VCaP (cell line): Measurements from ENCODE around the gene ROCK1.

ENCODE experiments used
- H3K27ac ChIP-seq: fragments of 450-650 bp; 2 replicates; pipeline ENCODE4 v1.5.1; 2017
- TF ChIP-seq, protein P1 (sequence below): fragments of 450-650 bp; conservative IDR thresholded peaks from 2 replicates; pipeline ENCODE4 v1.5.1; 2017; ENCODE audit warnings: mild to moderate bottlenecking, moderate library complexity

ROCK1 gene

DNA sequence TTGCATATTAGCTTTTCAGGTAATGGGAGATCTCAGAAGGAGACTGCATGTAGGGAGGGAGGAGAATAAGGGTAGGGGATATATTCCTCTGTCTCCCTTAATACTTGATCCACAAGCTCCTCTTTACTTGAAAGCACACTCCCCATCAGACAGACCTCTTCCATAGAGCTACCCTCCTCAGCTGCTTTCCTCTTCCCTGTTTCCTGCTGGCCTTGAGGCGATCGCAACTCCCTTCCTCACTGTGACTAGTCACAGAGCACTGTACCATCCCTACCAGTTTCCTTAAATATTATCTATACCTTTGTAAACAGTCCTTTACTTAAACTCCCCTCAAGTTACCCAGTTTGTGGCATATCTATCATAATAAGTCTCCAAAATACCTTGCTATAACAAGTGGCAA, 10.9 kb downstream of the ROCK1 start:
- no peak overlapping the region for H3K27ac ChIP-seq

DNA sequence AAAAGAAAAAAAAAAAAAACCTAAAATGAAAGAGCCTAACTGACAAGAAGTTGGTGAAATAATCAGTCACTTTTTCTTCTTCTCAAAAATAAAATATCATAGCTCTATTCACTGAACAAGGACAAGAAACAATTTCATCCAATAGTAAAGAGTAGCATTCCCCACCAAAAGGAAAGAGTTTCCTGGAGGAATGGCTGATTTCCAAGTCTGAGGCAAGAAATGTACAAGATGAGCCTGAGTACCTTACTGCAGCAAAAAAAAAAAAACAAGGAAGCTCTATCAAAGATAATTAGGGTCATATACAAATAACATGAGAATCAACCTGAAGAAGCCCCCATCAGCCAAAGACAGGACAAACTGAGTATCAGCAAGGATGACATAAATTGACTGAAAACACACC, 11.5 kb downstream of the ROCK1 start:
- H3K27ac ChIP-seq = no peak overlapping the region
- TF ChIP-seq, protein P1, sequence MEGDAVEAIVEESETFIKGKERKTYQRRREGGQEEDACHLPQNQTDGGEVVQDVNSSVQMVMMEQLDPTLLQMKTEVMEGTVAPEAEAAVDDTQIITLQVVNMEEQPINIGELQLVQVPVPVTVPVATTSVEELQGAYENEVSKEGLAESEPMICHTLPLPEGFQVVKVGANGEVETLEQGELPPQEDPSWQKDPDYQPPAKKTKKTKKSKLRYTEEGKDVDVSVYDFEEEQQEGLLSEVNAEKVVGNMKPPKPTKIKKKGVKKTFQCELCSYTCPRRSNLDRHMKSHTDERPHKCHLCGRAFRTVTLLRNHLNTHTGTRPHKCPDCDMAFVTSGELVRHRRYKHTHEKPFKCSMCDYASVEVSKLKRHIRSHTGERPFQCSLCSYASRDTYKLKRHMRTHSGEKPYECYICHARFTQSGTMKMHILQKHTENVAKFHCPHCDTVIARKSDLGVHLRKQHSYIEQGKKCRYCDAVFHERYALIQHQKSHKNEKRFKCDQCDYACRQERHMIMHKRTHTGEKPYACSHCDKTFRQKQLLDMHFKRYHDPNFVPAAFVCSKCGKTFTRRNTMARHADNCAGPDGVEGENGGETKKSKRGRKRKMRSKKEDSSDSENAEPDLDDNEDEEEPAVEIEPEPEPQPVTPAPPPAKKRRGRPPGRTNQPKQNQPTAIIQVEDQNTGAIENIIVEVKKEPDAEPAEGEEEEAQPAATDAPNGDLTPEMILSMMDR = no peak

More for the DNA sequence above, 10.9 kb downstream of the ROCK1 start:
- TF ChIP-seq, protein P1 = no peak

DNA sequence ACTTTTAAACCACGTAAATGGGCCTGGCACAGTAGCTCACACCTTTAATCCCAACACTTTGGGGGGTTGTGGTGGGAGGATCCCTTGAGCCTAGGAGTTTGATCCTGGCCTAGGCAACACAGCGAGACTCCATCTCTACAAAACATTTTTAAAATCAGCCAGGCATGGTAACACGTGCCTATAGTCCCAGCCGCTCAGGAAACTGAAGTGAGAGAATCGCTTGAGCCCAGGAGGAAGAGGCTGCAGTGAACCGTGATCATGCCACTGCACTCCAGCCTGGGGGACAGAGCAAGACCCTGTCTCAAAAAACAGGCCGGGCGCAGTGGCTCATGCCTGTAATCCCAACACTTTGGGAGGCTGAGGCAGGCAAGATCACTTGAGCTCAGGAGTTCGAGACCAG, 12.2 kb downstream of the ROCK1 start:
- TF ChIP-seq, protein P1 = no peak
- no peak overlapping the region for H3K27ac ChIP-seq

DNA sequence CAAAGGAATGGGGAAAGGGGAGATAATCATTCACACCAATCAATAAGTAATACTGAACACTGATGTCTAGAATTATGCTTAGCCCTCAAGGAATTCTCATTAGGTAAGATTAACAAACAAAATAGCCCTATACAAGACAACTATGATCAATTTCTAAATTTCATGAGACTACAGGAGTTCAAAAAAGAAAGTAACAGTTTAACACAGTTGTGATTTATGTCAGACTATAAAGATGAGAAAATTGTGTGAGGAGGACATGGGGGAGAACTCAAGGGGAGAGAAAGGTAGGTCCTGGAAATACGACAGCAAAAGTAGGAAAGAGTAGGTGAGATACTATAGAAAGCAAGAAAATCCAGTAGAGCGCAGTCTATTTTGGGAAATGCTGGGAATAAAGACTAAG, 14.9 kb downstream of the ROCK1 start:
- H3K27ac ChIP-seq = no peak overlapping the region
- TF ChIP-seq, protein P1 = no peak

DNA sequence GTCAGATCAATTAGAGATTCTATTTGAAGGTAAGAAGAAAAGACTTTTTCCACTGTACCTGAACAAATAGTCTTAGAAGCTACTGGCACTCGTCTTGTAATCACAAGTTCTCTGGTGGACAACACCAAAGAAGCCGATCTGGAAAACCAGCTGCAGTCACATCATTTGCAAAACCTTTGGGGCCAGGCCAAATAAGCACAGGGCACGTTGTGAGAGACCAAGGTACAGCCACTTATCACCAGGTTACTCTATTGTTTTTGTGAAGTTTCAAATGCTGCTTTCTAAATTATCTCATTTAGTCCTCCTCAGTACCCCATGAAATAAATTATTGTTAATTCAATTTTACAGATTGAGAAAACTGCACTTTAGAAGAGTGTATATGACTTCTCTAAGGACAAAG, 18.5 kb downstream of the ROCK1 start:
- no peak overlapping the region for H3K27ac ChIP-seq
- TF ChIP-seq, protein P1 = no peak

DNA sequence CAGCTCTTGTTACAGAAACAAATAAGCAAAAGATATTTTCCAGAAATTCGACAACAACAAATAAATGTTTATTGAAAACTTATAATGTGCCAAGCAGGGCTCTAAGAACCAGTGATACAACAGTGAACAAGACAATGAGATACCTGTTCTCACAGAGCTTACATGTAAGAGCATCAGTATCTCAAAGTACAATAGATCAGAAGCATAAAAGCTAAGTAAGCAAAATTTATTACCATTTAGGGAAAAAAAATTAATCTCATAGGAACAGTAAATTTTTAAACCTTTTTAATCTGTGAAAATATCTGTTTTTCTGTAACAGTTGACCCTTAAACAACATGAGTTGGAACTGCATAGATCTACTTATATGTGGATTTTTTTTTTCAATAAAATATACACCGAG, 20.9 kb downstream of the ROCK1 start:
- no peak overlapping the region for H3K27ac ChIP-seq
- TF ChIP-seq, protein P1 = no peak

DNA sequence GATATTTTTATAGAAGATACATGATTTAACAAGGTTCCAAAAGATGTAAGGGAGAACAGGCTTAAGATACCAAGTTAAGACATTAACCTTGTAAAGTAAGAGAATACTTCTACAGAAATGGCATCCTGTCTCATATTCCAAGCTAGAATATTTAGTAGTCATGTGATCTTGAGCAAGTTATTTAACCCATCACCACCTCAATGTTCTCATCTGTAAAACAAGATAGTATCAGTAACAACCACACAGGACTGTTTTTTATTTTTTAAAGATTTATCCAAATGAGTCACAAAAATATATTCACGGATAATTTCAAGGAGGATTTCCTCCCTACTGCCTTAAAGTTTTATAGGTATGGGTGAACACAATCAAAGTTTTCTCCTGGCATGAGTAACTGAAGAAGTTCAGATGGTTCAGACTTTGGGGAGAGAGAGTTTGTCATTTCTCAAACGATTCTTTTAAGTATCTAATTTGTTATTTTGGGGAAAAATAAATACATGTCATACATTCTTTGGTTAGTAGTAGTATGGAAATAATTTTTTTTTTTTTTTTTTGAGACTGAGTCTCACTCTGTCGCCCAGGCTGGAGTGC, 25.9 kb downstream of the ROCK1 start:
- TF ChIP-seq, protein P1 = no peak
- no peak overlapping the region for H3K27ac ChIP-seq
